Urinary bladder (tissue), 4 donors: ENCODE data around the gene ATRIP. TPM values are rescaled to one million over a fixed set of nuclear protein-coding genes. Genes with fewer than 3 reads are reported as not detected.
"Not testable (repeated sequence)": the region's sequence is repeated elsewhere in the genome, so short reads cannot be mapped to it uniquely, and the experiment has no call there.

Experiments used
- DNase-seq: peaks from one replicate; pipeline ENCODE4 v3.0.0-alpha.2; 2015; ENCODE audit errors: extremely low spot score
- H3K27ac ChIP-seq: one replicate; pipeline ENCODE4 v1.5.1; 2013; ENCODE audit warnings: low read depth, mild to moderate bottlenecking, moderate library complexity
- H3K36me3 ChIP-seq: one replicate; pipeline ENCODE4 v1.6.1; 2013; ENCODE audit warnings: mild to moderate bottlenecking, moderate library complexity; ENCODE audit not compliant: insufficient read depth
- H3K4me1 ChIP-seq: one replicate; pipeline ENCODE4 v1.6.1; 2013; ENCODE audit warnings: mild to moderate bottlenecking, moderate library complexity; ENCODE audit not compliant: insufficient read depth
- H3K4me3 ChIP-seq: one replicate; pipeline ENCODE4 v1.5.1; 2013; ENCODE audit warnings: low read depth, low read length
- WGBS: extraction: QIAGEN DNeasy Blood & Tissue Kit; methylation state at CpG from one replicate; pipeline ENCODE4 v1.1.7; 2013; 5-methylcytosine and 5-hydroxymethylcytosine counted together
- polyA plus RNA-seq: library from polyadenylated mRNA; stranded (reverse); fragments of 200-250 nt; gene quantifications from one replicate; pipeline ENCODE4 v1.2.3, GENCODE V29; 2013
- total RNA-seq: library from RNA; depleted of rRNA; stranded (reverse); fragments of >200 nt; gene quantifications from one replicate; pipeline ENCODE4 v1.2.3, GENCODE V29; 2014
- donor health status: healthy with polysubstance abuse.
- donor health status: healthy.

The ATRIP gene
- 4.7 TPM for total RNA-seq
- 6.6 TPM for polyA plus RNA-seq

- no peaks in the 10 kb centered on the region for H3K36me3 ChIP-seq
- peak within 1 kb of the TSS; percentile 62 for H3K4me3 ChIP-seq
- no peaks in the 10 kb centered on the region for H3K4me1 ChIP-seq
- under 1% methylated on average over 91 of the region's 91 CpGs for WGBS
- peak within 1 kb of the TSS; percentile 81 for H3K27ac ChIP-seq
- peak; percentile 54 for DNase-seq
Observed at GRCh38 chr3:48446425-48447193, at the start of gene ATRIP. Gene ATRIP (plus strand): TSS chr3:48446737. CDS start chr3:48446846, 109 bp downstream.

GRCh38 chr3:48397767-48398681 is 48.5 kb upstream of the ATRIP start:
- DNase-seq = no peak
- no peak overlapping the region for H3K27ac ChIP-seq
- no peak overlapping the region for H3K4me3 ChIP-seq
- no peaks in the 10 kb centered on the region for H3K4me1 ChIP-seq
- 67% methylated on average over 9 of the region's 9 CpGs for WGBS
- no peaks in the 10 kb centered on the region for H3K36me3 ChIP-seq

GRCh38 chr3:48398701-48399386 is 47.7 kb upstream of the ATRIP start:
- no peaks in the 10 kb centered on the region for H3K4me1 ChIP-seq
- no peaks in the 10 kb centered on the region for H3K36me3 ChIP-seq
- 66% methylated on average over 11 of the region's 11 CpGs for WGBS
- H3K4me3 ChIP-seq = no peak overlapping the region
- DNase-seq = no peak
- no peak overlapping the region for H3K27ac ChIP-seq

GRCh38 chr3:48399387-48400172 is 47.0 kb upstream of the ATRIP start:
- Histone ChIP-seq H3K4me3 (no peak overlapping the region), H3K36me3 (no peaks in the 10 kb centered on the region), H3K4me1 (no peaks in the 10 kb centered on the region), H3K27ac (no peak overlapping the region)
- WGBS = 66% methylated on average over 4 of the region's 4 CpGs
- DNase-seq = no peak

GRCh38 chr3:48400824-48401433 is 45.6 kb upstream of the ATRIP start:
- Histone ChIP-seq H3K4me3 (no peak overlapping the region), H3K36me3 (no peaks in the 10 kb centered on the region), H3K4me1 (no peaks in the 10 kb centered on the region), H3K27ac (no peak overlapping the region)
- 58% methylated on average over 6 of the region's 6 CpGs for WGBS
- no peak for DNase-seq

GRCh38 chr3:48401434-48401901 is 45.1 kb upstream of the ATRIP start:
- not testable (repeated sequence) for H3K36me3 ChIP-seq, DNase-seq
- 90% methylated on average over 12 of the region's 12 CpGs for WGBS

GRCh38 chr3:48402281-48402732 is 44.2 kb upstream of the ATRIP start:
- Histone ChIP-seq H3K27ac (peak overlapping the region; percentile 11), H3K4me1 (no peaks in the 10 kb centered on the region), H3K4me3 (no peak overlapping the region), H3K36me3 (no peaks in the 10 kb centered on the region)
- peak; percentile 26 for DNase-seq
- 16% methylated on average over 8 of the region's 8 CpGs for WGBS

More at GRCh38 chr3:48401434-48401901, 45.1 kb upstream of the ATRIP start:
- H3K4me1 ChIP-seq, H3K4me3 ChIP-seq: not testable (repeated sequence)
- H3K27ac ChIP-seq = peak overlapping the region; percentile 70

GRCh38 chr3:48402907-48403306 is 43.6 kb upstream of the ATRIP start:
- no peak overlapping the region for H3K4me3 ChIP-seq
- H3K27ac ChIP-seq = peak overlapping the region; percentile 11
- no peak for DNase-seq
- H3K36me3 ChIP-seq = no peaks in the 10 kb centered on the region
- WGBS = 67% methylated on average over 3 of the region's 3 CpGs
- H3K4me1 ChIP-seq = no peaks in the 10 kb centered on the region

GRCh38 chr3:48403533-48404439 is 42.8 kb upstream of the ATRIP start:
- H3K36me3 ChIP-seq = no peaks in the 10 kb centered on the region
- H3K4me1 ChIP-seq = no peaks in the 10 kb centered on the region
- 90% methylated on average over 15 of the region's 15 CpGs for WGBS
- no peak overlapping the region for H3K4me3 ChIP-seq
- DNase-seq = no peak
- no peak overlapping the region for H3K27ac ChIP-seq

GRCh38 chr3:48404440-48405342 is 41.8 kb upstream of the ATRIP start:
- no peak overlapping the region for H3K27ac ChIP-seq
- 85% methylated on average over 21 of the region's 21 CpGs for WGBS
- no peaks in the 10 kb centered on the region for H3K4me1 ChIP-seq
- DNase-seq = no peak
- no peak overlapping the region for H3K4me3 ChIP-seq
- no peaks in the 10 kb centered on the region for H3K36me3 ChIP-seq

GRCh38 chr3:48405343-48405881 is 41.1 kb upstream of the ATRIP start:
- Histone ChIP-seq H3K4me3 (no peak overlapping the region), H3K36me3 (no peaks in the 10 kb centered on the region), H3K4me1 (no peaks in the 10 kb centered on the region), H3K27ac (no peak overlapping the region)
- whole genome bisulfite sequencing = 88% methylated on average over 13 of the region's 13 CpGs
- no peak for DNase-seq
